Parathyroid adenoma (tissue), 2 donors: Measurements from ENCODE around the gene C2CD3.

Source experiments
- H2AFZ ChIP-seq: fragments of 300-600 bp; sonication (generic); one replicate; pipeline ENCODE4 v1.7.0; 2017; ENCODE audit warnings: antibody characterized with exemption, mild to moderate bottlenecking
- H3K27ac ChIP-seq: fragments of 300-600 bp; sonication (generic); one replicate; pipeline ENCODE4 v1.7.0; 2017
- H3K27me3 ChIP-seq: fragments of 300-600 bp; sonication (generic); one replicate; pipeline ENCODE4 v1.7.0; 2017; ENCODE audit warnings: low read length; ENCODE audit not compliant: control insufficient read depth, insufficient read depth
- H3K36me3 ChIP-seq: fragments of 300-600 bp; sonication (generic); one replicate; pipeline ENCODE4 v1.7.0; 2017; ENCODE audit warnings: low read length; ENCODE audit not compliant: control insufficient read depth, insufficient read depth
- H3K4me1 ChIP-seq: fragments of 300-600 bp; sonication (generic); one replicate; pipeline ENCODE4 v1.7.0; 2017; ENCODE audit warnings: control low read depth
- H3K4me2 ChIP-seq: fragments of 300-600 bp; sonication (generic); one replicate; pipeline ENCODE4 v1.7.0; 2017; ENCODE audit warnings: low read length
- H3K4me3 ChIP-seq: fragments of 300-600 bp; sonication (generic); one replicate; pipeline ENCODE4 v1.7.0; 2017; ENCODE audit warnings: low read depth, low read length
- H3K79me2 ChIP-seq: fragments of 300-600 bp; sonication (generic); one replicate; pipeline ENCODE4 v1.7.0; 2017; ENCODE audit warnings: control low read depth
- H3K9ac ChIP-seq: fragments of 300-600 bp; sonication (generic); one replicate; pipeline ENCODE4 v1.7.0; 2017; ENCODE audit warnings: mild to moderate bottlenecking
- H3K9me3 ChIP-seq: fragments of 300-600 bp; sonication (generic); one replicate; pipeline ENCODE4 v1.7.0; 2017; ENCODE audit warnings: low read length; ENCODE audit not compliant: control insufficient read depth
- TF ChIP-seq, protein P1 (sequence below): fragments of 300-600 bp; sonication (generic); IDR thresholded peaks from one replicate; pipeline ENCODE4 v1.7.0; 2017; ENCODE audit warnings: antibody characterized with exemption, mild to moderate bottlenecking
- donor health status: primary hyperparathyroidism.

Gene C2CD3

GRCh38 chr11:73978576-73979086 lies 192.2 kb downstream of the C2CD3 start:
- Histone ChIP-seq H3K36me3 (no peaks in the 10 kb centered on the region), H3K4me1 (no peaks in the 10 kb centered on the region), H3K27me3 (no peaks in the 10 kb centered on the region), H3K4me2 (no peak overlapping the region), H3K9me3 (no peaks in the 10 kb centered on the region), H3K27ac (no peak overlapping the region), H3K4me3 (no peak overlapping the region), H3K9ac (no peak overlapping the region), H3K79me2 (no peaks in the 10 kb centered on the region), H2AFZ (no peak overlapping the region)
- TF ChIP-seq, protein P1, sequence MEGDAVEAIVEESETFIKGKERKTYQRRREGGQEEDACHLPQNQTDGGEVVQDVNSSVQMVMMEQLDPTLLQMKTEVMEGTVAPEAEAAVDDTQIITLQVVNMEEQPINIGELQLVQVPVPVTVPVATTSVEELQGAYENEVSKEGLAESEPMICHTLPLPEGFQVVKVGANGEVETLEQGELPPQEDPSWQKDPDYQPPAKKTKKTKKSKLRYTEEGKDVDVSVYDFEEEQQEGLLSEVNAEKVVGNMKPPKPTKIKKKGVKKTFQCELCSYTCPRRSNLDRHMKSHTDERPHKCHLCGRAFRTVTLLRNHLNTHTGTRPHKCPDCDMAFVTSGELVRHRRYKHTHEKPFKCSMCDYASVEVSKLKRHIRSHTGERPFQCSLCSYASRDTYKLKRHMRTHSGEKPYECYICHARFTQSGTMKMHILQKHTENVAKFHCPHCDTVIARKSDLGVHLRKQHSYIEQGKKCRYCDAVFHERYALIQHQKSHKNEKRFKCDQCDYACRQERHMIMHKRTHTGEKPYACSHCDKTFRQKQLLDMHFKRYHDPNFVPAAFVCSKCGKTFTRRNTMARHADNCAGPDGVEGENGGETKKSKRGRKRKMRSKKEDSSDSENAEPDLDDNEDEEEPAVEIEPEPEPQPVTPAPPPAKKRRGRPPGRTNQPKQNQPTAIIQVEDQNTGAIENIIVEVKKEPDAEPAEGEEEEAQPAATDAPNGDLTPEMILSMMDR, result no peak

GRCh38 chr11:73977856-73978519 lies 192.8 kb downstream of the C2CD3 start:
- H3K4me2 ChIP-seq, result no peak overlapping the region
- H3K79me2 ChIP-seq, result no peaks in the 10 kb centered on the region
- no peak overlapping the region for H3K27ac ChIP-seq
- H2AFZ ChIP-seq, result no peak overlapping the region
- no peak overlapping the region for H3K4me3 ChIP-seq
- TF ChIP-seq, protein P1, result no peak
- H3K9ac ChIP-seq, result no peak overlapping the region
- no peaks in the 10 kb centered on the region for H3K4me1 ChIP-seq
- no peaks in the 10 kb centered on the region for H3K36me3 ChIP-seq
- H3K27me3 ChIP-seq, result no peaks in the 10 kb centered on the region
- no peaks in the 10 kb centered on the region for H3K9me3 ChIP-seq

DNA sequence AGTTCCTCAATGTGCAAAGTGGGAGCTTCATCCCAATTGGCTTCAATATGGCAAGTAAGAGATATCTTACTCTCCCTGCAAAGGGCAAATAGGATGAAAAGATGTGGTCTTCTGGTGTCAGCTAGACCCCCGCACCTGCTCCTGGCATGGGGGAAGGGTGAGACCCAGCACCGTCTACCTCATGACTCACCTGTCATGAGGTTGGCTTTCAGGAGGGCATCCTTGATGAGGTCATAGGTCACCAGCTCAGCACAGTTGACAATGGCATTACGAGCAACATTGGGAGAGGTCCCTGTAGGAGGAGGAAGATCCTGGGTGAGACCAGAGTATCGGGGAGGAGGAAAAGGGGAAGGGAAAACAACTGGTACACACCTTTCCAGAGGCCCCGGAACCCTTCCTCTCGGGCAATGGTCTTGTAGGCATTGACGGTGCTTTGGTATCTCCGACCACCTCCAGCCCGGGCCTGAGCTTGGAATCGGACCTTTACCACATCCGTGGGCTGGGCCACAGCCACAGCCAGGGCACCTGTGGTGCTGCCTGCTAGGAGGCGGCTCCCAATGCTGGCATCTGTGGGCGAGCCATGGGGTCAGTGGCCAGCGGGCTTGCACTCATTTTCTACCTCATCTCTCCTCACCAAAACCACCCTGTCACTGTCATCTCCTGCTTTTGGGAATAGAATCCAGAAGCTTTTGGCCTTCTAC lies 194.2 kb downstream of the C2CD3 start:
- Histone ChIP-seq H3K27ac (no peak overlapping the region), H3K4me2 (no peak overlapping the region), H3K9me3 (no peaks in the 10 kb centered on the region), H3K4me3 (no peak overlapping the region), H2AFZ (no peak overlapping the region), H3K36me3 (no peaks in the 10 kb centered on the region), H3K79me2 (no peaks in the 10 kb centered on the region), H3K4me1 (no peaks in the 10 kb centered on the region), H3K27me3 (no peaks in the 10 kb centered on the region), H3K9ac (no peak overlapping the region)
- TF ChIP-seq, protein P1, result no peak

DNA sequence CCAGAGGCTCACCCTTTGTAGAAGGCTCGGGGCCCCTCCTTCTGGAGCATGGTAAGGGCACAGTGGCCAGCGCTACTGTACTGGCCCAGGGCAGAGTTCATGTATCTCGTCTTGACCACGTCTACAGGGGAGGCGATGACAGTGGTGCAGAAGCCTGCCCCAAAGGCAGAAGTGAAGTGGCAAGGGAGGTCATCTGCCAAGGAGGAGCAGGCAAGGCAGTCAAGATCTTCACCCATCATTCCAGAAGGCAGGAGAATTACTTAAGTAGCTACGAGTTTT lies 195.4 kb downstream of the C2CD3 start:
- no peaks in the 10 kb centered on the region for H3K27me3 ChIP-seq
- no peak overlapping the region for H3K27ac ChIP-seq
- H3K4me2 ChIP-seq, result no peak overlapping the region
- TF ChIP-seq, protein P1, result no peak
- no peaks in the 10 kb centered on the region for H3K4me1 ChIP-seq
- no peaks in the 10 kb centered on the region for H3K79me2 ChIP-seq
- no peak overlapping the region for H3K4me3 ChIP-seq
- H3K9me3 ChIP-seq, result no peaks in the 10 kb centered on the region
- no peaks in the 10 kb centered on the region for H3K36me3 ChIP-seq
- no peak overlapping the region for H2AFZ ChIP-seq
- H3K9ac ChIP-seq, result no peak overlapping the region
